Hepatic stellate cell (primary cell): ENCODE data around the gene SRPX.

Source experiments
- DNase-seq: peaks from one replicate; pipeline ENCODE4 v3.0.0; 2011; ENCODE audit warnings: low spot score

The SRPX gene, protein sequence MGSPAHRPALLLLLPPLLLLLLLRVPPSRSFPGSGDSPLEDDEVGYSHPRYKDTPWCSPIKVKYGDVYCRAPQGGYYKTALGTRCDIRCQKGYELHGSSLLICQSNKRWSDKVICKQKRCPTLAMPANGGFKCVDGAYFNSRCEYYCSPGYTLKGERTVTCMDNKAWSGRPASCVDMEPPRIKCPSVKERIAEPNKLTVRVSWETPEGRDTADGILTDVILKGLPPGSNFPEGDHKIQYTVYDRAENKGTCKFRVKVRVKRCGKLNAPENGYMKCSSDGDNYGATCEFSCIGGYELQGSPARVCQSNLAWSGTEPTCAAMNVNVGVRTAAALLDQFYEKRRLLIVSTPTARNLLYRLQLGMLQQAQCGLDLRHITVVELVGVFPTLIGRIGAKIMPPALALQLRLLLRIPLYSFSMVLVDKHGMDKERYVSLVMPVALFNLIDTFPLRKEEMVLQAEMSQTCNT

DNA sequence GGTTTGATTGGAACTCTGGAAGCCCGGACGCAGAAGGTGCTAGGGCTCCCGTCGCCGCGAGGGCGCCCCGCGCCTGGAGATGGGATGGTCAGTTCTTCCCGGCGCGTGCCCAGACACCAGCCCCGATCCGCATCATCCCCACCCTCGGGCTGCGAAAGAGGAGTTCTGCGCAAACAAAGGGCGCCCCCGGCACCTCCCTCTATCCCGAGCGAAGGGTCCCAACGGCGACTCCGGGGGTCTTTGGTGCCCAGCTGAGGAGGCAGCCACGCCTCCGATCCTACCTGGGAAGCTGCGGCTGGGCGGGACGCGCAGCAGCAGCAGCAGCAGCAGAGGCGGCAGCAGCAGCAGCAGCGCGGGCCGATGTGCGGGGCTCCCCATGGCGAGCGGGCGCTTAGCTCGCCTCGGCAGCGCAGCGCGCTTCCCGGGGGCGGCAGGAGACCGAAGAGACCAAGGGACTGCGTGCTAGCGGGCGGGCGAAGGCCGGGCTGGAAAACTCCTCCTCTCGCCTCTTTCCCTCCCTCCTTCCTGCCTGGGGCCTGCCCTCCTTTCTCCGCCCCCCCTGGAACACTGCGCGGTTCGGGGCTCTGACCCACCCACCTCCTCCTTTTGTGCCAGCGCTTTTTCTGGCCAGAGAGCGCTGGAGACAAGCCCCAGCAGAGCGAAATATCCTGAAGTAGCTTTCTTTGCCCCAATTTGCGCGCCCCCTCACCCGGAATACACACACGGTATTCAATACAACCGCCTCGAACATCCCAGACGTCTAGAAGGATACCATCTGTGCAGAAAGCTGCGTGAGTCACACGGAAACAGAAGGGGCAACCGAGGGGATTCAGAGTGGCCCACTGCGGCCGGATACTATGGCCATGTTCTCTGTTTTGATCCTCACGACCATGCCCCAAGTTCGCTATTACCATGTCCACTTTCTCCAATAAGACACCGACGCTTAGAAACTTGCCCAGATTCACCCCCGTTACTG lies at the start of gene SRPX:
TSS of gene SRPX (minus strand) at position 457 of the 976 bp plus-strand sequence. CDS start at position 378, 79 bp downstream.
- DNase-seq = no peak

- DNase-seq = no peak
These were observed 47.3 kb upstream of the SRPX start for GRCh38 chrX:38268011-38268410.

DNA sequence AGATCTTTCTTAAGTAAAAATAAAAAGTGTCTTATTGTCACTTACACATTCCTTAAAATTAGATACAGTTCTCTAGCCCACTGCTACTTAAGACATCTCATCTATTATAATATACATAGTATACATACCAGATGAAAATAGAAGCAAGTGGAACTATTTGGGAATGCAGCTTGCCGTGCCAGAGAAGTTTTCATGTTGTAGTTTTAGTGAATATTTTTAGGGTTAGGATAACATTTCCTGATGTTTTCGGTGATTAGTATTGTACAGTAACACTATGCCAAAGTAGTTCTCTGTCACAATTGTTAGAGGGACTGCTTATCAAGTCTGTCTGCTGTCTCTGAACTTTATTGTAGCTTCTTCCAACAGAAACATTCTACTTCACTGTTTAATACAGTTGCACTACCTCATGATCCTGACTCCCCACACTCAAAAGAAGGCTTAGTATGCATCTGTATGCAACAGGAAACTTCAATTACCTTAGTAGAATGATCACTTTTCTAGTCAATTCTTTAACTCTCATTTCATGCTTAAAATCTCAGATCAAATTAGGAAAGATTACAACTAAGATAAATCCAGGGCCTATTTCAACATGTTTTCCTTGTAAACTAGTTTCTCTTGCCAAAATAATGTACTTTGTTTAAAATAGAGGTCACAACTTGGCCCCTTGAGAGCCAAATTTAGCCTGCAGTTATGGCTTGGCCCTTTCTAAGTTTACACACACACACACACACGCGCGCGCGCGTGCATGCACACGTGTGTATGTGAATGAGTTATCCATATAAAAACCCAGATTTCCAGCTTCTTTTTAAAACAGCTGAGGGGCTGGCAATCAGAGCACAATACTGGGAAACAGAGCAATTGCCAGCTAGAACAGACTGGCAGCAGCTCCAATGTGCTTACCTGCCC lies 42.3 kb upstream of the SRPX start:
- DNase-seq = peak; percentile 32

DNA sequence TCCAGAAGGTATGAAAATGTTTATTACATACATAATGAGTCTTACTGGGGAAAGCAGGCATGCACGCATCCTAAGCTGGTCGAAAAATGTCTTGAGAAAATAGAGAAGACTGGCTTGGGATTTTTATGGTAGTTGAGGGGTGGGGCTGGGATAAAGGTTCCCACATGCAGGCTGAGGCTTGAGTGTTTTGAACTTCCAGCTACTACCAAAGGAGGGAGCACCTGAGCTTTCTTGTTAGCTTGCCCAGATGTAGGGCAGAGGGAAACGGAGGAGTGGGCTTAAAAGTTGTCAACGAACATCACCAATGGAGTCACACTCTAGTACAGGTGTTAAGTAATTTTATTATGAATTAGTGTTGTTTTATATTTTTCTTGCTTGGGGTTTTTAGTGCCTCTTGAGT lies 39.6 kb upstream of the SRPX start:
- no peak for DNase-seq

- no peak for DNase-seq
These were observed 35.3 kb upstream of the SRPX start for GRCh38 chrX:38256019-38256418.

DNA sequence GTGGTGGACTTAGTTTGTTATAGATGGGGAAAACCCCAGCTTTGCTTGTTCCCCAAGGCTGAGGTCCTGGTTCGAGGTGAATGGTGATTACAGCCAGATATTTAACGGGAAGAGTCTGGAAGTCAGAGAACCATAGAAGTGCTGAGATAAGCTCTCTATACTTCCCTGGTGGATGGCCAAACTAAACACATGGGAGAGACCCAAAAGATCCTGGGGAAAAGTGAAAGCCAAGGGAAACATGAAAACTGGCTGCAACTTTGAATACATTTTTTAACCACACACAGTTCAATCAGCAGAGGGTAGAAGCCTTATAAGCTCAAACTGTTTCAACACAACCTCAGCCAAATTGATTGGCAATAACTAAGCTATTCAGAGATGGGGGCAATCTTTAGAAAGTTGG lies 29.3 kb upstream of the SRPX start:
- DNase-seq = no peak

DNA sequence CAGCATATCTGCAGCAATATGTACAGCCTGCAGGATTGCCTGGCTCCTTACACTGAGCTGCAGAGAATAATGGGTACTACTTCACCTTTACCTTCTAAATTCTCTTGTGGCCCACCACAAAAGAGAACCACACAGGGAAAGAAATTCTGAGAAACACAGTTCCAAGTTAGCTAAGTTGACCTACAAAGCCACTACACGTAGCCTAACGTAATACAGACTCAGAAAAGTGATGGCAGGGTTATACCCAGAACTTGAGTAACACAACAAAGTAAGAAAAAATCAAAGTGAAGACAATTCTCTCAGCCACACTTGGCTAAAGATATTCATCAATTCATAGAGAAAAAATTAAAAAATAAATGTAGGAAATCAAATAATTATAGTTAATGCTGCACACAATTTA lies 26.4 kb upstream of the SRPX start:
- DNase-seq = no peak

GRCh38 chrX:38240541-38240940 lies 19.9 kb upstream of the SRPX start:
- DNase-seq = no peak

GRCh38 chrX:38236901-38237615 lies 16.4 kb upstream of the SRPX start:
- DNase-seq = no peak

DNA sequence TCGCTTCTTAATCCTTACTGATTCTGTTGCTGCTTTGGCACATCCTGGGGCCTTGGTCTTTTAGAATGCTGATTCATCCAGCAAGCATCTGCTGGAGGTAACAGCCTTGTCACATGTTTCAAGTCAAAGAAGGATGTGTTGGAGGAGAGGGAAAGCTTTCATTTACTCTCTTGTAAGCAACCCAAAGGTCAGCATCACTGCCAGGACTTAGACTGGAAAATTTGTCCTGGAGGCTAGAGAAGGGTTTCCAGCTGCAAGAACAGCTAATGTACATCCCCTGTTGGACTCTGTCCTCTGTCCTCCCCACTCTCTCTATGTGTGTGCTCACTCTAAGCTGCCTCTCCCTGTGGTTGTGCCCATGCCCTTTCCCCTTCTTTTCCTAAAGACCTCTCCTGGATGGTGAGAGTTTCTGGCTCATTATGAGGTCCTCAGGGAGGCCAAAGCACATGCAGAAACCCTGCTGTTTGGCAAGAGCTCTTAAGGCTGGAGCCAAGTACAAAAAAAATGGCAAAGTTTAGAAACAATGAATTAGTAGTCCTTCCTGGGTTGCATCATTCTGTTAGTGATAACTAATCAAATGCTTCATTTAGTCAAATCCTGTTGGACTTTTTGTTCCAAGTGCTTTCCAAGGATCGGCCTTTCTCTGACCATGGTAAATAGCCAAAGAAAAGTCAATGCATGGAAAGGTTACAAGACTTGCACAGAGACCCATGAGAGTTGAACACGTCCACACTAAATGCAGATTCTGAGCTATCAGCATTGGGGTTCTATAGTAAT lies 13.4 kb upstream of the SRPX start:
- DNase-seq = peak; percentile 32

GRCh38 chrX:38232079-38232686 lies 11.5 kb upstream of the SRPX start:
- no peak for DNase-seq

DNA sequence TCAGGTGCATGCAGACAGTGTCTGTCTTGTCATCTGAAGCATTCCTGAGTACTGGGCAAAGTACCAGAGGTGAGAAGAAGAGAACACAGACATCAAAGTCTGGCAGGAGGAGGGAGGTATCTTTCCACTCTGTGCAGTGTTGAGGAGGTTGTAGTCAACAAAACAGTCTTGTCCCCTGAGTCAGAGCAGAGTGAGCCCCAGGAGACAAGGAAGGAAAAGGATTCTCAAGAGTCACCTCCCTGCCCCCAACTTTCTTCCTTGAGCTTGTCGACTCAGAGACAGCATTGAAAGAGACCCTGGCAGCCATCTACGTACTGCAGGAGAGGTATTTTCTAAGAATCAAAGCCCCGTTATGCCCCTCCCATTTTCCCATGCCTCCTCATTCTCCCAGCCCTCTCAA lies 4.4 kb upstream of the SRPX start:
- DNase-seq = no peak

GRCh38 chrX:38224160-38224559 lies 3.5 kb upstream of the SRPX start:
- no peak for DNase-seq

DNA sequence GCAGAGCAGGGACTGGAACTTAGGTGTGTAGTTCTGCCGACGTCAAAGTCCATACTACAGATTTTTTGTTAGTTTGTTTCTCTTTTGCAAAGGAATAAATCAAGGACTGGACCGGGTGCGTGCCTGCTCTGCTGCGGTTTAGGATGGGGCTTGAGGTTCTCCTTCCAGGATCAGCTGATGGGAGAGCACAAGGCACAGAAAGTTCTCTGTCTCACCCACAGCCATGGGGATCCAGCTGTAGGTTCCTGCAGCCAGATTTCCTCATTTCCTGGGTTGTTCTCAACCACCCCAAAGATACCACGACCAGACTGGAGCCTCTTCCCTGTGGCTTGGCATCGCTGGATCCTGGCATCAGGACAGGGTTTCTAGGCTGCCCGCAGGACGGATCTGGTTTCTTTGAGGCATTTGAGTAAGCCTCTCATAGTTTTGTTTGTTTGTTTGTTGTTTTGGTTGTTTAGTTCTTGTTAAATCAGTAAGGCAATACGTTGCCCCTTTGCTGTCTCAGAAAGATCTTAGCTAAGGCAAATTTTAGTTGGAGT lies 789 bp upstream of the SRPX start:
- no peak for DNase-seq

GRCh38 chrX:38220024-38220414 lies 652 bp downstream of the SRPX start:
- peak; percentile 54 for DNase-seq

GRCh38 chrX:38216642-38217041 lies 4.0 kb downstream of the SRPX start:
- no peak for DNase-seq

DNA sequence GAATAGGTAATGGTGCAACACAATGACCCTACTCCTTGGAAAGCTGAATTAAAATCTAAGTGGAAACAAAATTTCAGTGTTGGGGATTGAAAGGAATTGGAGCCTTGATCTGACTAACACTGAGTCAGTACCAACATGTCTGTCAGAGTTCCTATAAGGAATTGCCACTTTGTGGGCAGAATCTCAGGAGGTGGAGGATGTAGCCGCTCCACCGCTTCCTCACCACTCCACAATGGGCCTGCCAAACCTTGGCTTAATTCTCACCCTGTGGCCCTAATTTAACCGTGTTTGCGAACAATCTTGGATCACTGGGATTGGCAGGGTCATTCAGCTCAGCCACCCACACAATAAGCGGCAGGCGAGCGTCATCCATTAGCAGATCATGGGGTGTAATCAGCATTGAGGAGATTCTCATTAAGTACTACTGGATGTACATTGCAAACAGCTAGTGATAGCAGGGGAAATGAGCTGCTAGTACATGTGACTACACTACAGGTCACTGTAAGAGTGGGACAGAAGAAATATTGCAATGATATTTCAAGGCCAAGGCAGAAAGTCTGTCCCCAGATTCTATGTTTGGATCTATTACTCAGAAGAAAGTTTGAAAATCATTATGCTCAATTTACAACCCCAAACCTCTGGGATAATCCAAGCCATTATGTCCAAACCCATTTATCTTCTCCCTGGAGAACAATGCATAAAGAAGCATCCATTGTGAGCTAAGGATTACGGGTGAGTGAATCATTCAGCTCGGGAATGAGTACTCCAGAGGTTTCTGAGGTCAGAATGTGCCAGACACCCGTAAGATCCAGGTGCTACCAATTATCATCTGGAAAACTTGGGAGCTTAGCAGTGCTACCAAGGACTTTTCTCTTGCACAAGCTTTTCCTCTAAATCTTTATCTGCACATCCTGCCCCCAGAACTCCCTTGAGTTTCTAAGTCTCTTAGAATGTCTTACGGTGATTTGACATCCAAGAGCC lies 5.8 kb downstream of the SRPX start:
- no peak for DNase-seq

DNA sequence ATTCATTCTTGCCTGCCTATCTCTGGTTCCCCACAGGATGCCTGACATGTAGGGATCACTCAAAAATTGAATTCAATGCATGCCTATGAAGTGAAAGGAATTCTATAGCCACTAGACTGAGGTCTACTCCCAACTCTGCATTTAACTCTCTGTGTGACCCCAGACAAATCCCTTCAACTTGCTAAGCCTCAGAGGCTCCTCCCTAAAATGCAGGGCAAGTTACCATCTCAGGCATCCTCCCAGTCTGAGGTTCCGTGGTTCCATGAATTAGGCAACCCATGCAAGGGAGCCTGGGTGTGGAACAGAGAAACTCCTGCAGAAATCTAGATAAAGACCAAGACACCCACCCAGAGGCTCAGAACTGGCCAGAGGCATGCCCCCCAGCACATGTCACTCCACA lies 6.6 kb downstream of the SRPX start:
- no peak for DNase-seq
